SKM-1 treated with dmso at 0.1 percent for 144 hours (cell line): ENCODE data around the gene CAMK2B.

Experiments
- DNase-seq: peaks from one replicate; lab custom pipeline; 2025; ENCODE audit not compliant: unreplicated experiment; lab: John Stamatoyannopoulos, UW

CAMK2B gene

GRCh38 chr7:44258423-44258760, 67.0 kb downstream of the CAMK2B start:
- DNase-seq, result no peak

GRCh38 chr7:44257618-44258422, 67.6 kb downstream of the CAMK2B start:
- peak; percentile 95 for DNase-seq

DNA sequence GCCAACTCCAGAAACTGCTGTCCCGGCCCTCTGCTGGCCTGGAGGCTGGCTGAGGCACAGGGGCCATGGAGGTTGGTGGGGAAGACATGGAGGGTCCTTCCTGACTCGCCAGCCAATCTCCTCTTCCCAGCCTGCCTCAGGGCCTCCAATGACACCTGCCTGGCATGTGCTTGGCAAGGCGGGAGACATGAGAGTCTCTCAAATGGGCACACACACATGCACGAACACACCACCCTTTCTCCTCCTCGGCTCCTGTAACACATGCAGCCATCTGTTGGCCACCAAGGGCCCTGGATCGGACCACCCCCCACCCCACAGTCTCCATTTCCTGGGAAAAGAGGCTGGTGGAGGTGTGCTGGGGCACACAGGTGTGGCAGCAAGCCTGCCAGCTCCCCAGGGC, 68.2 kb downstream of the CAMK2B start:
- DNase-seq, result no peak

DNA sequence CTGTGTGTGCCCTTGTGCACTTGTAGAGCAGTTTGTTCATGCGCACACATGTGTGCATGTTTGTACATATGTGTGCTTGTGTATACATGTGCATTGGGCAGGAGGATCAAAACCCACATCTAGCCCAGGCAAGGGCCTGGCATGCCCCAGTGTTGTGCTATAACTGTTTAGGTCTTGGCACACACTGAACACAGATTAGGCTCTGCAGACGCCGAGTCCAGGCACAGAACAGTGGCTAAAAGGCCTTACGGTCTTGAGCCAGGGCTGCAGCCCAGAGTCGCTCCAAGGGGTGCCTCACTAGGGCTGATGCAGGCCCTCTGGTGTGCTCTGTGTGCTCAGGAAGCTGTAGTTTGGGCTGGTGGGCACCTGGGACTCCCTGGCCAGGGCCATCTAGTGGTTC, 68.9 kb downstream of the CAMK2B start:
- no peak for DNase-seq

- no peak for DNase-seq
Observed at GRCh38 chr7:44251881-44252280, 73.5 kb downstream of the CAMK2B start.

DNA sequence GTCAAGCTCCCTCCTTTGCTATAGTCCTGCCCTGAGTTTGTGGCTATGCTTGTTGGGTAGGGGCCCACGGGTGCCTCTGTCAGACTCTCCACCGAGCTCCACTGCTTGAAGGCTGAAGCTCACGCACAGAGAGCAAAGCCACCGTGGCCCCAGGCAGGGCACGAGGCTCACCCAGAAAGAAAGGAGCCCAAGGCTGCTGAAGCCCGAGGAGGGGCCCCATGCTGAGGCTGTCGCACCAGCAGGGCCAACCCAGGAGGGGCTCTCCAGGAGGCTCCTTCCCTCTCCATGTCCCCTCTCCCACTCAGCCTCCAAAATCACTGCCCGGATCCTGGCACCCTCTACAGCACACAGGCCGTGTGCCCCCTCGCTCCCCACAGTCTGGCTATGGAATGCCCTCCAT, 74.1 kb downstream of the CAMK2B start:
- DNase-seq, result no peak

DNA sequence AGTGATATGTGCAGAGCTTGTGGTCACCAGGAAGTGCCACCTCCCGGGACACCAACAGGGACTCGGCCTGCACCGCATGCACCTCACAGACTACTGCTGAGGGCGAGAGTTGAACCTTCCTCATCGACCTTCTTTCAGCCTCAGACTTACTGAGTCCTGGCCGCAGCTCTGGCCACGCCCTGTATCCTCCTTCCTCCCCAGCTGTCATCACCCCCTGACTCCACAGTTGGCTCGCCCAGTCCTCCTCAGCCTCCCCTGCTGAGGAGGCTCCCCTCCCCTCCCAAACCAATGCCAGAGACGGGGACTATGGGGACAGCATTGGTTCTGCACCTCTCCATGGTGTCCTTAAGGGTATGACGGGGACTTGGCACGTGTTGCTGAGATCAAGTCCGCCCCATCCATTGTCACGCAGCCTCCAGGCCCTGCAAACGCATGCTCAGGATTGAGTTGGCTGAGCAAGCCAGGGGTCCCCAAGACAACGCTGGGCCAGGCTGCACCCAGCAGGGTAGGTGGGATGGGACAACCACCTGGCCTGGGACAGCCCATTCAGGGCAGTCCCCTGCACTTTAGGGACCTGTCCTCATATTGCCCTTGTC, 75.7 kb downstream of the CAMK2B start:
- no peak for DNase-seq

GRCh38 chr7:44247868-44248651, 77.3 kb downstream of the CAMK2B start:
- DNase-seq, result no peak

- DNase-seq, result no peak
Observed at GRCh38 chr7:44246396-44247113, 78.8 kb downstream of the CAMK2B start.

DNA sequence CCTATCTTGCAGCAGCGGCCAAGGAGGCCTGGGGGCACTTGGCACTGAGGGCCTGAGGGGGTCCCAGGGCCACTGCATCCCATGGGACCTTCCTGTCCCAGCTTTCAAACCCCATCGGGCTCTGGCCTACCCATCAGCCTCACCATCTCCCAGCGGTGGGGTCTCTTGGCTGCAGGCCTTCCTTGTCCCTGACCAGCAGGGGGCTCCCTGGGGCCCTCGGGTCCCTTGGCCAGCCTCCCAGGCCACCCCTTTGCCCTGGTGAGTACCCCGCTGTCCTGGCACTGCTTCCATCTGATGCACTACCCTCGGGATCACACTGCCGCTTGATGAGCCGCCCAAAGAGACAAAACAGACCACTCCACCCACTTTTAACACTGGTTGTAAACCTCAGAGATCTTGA, 81.1 kb downstream of the CAMK2B start:
- DNase-seq, result no peak

- DNase-seq, result no peak
Observed at GRCh38 chr7:44242091-44242490, 83.3 kb downstream of the CAMK2B start.

DNA sequence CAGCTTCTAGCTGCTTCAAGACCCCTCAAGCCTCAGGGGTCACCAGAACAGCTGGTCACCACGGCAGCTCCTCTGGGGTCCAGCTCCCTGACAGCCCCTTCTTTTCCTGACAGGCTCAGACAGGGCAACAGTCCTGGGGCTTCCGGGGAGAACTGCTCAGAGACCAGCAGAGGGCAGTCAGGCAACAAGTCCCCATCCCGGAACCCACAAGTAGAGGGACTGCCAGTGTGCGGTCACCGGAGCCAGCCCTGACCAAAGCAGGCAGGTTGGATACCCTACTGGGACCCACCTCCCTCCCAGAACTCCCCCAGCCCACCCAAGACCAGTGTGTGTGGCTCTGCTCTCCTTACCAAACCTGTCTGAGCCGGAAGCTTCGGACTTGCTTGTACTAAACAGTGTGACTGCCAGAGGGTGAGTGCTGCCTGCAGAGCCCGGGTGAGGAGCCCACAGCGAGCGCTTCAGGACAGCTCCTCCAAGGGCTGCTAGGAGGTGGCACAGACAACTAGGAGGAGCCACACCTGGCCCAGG, 84.3 kb downstream of the CAMK2B start:
- peak; percentile 85 for DNase-seq

- no peak for DNase-seq
Observed at GRCh38 chr7:44240376-44240775, 85.0 kb downstream of the CAMK2B start.

GRCh38 chr7:44239361-44239760, 86.0 kb downstream of the CAMK2B start:
- no peak for DNase-seq

DNA sequence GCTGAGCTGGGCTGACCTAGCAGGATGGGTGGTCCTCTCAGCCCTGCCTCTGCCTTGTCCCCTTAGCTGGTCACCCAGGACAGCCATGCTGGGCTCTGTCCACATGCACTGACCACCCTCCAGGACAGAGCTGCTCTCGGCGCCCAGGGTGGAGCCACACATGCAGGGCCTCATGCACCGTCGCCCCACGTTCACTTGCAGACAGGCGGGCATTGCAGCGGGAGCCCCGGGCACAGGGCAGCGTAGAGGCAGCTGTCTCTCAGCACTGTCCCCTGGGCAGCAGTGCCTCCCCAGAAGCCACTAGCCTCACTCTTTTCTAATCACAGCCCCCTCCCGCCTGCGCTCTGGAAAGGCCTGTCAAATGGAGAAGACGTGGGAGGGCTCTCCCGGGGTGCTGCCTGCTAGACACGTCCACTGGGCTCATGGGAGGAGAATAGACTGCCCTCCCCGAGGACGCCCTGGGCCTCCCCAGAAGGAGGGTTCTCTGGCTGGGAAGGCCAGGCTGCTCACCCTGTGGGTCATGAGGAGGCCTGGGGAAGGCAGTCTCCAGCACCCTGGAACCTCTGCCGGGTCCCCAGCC, 87.2 kb downstream of the CAMK2B start:
- DNase-seq, result no peak

DNA sequence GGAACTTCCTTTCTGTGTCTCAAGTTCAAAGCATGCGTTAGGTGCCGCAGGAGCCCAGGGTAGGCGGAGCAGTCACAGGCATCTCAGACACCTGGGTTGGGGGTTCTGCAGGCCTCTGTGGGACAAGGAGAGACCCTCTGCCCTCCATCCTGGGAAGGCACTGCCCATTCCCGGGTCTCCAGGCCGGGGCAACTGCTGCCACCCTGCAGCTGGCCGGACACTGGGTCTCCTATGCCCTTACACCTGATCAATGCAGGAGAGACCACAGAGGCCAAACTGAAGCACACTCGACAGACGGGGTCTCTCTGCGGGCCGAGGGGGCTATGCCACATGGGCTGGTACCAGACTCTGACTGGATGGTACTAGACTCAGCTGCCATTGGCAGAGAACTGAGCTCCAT, 87.7 kb downstream of the CAMK2B start:
- no peak for DNase-seq

DNA sequence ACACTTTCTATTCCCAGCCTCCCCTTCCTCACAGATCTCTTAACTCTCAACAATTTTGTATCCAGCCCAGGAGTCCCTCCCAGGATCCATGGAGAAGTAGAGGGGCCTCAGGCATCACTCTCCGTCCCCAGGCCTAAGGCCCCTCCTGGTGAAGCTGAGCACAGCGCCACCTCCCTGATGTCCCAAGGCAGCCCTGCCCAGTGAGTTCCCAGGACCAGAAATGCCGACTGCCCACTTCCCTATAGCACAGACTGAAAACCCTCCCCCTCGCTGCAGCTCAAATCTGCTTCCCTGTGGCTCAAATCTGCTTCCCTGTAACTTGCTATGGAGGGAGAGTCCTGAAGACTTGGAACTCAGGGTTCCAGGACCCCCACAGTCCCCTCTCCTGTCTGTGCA, 89.1 kb downstream of the CAMK2B start:
- peak; percentile 60 for DNase-seq

GRCh38 chr7:44235582-44236332, 89.6 kb downstream of the CAMK2B start:
- DNase-seq, result no peak

- DNase-seq, result no peak
Observed at GRCh38 chr7:44235066-44235465, 90.3 kb downstream of the CAMK2B start.
